Spleen (tissue), 11 donors: ENCODE results near the gene CHMP3. TPM values are rescaled to one million over a fixed set of nuclear protein-coding genes. Genes with fewer than 3 reads are reported as not detected.
A peak's percentile ranks its signal among the peaks of the same experiment; 100 is the strongest.

ENCODE experiments used
- DNase-seq: peaks from one replicate; pipeline ENCODE4 v3.0.0-alpha.2; 2020
- H3K27ac ChIP-seq, 8 donors: fragments of 200-600 bp; sonication (generic) in 7 of 8; 1 replicate in 4 of 8; 2 replicates in 4 of 8; pipeline versions ENCODE4 v1.5.0 to v1.8.0; 2016 to 2021; ENCODE audit warnings: inconsistent platforms in 4 of 8, mild to moderate bottlenecking in 4 of 8, moderate library complexity in 1 of 8
- H3K27me3 ChIP-seq, 7 donors: fragments of 200-600 bp; sonication (generic) in 6 of 7; replicated peaks in 1 of 7; 1 replicate in 4 of 7; 2 replicates in 3 of 7; pipeline versions ENCODE4 v1.5.0 to v1.8.0; 2016 to 2021; ENCODE audit warnings: inconsistent platforms in 3 of 7, mild to moderate bottlenecking in 1 of 7
- H3K36me3 ChIP-seq, 6 donors: fragments of 200-600 bp; sonication (generic) in 5 of 6; 1 replicate in 4 of 6; 2 replicates in 2 of 6; pipeline versions ENCODE4 v1.5.0 to v1.8.0; 2016 to 2021; ENCODE audit warnings: inconsistent platforms in 2 of 6
- H3K4me1 ChIP-seq, 6 donors: fragments of 200-600 bp; sonication (generic) in 5 of 6; 1 replicate in 3 of 6; 2 replicates in 3 of 6; pipeline versions ENCODE4 v1.5.0 to v1.8.0; 2016 to 2021; ENCODE audit warnings: inconsistent platforms in 3 of 6
- H3K4me3 ChIP-seq, 8 donors: fragments of 200-600 bp; sonication (generic) in 7 of 8; 1 replicate in 4 of 8; 2 replicates in 4 of 8; pipeline versions ENCODE4 v1.5.0 to v1.8.0; 2016 to 2021; ENCODE audit warnings: inconsistent platforms in 4 of 8, mild to moderate bottlenecking in 4 of 8, moderate library complexity in 2 of 8
- H3K9me3 ChIP-seq, 8 donors: fragments of 200-600 bp; sonication (generic) in 7 of 8; 1 replicate in 4 of 8; 2 replicates in 4 of 8; pipeline versions ENCODE4 v1.5.0 to v1.8.0; 2016 to 2021; ENCODE audit warnings: inconsistent platforms in 4 of 8
- CTCF ChIP-seq, 11 experiments: fragments of 200-600 bp in 7 of 11; fragments of 450-650 bp in 4 of 11; sonication (generic) in 4 of 11; IDR thresholded peaks in 8 of 11; conservative IDR thresholded peaks in 3 of 11; 1 replicate in 7 of 11; 2 replicates in 4 of 11; pipeline versions ENCODE4 v1.4.0 to v1.8.0; 2016 to 2021; ENCODE audit warnings: antibody characterized with exemption in 11 of 11, inconsistent platforms in 4 of 11, mild to moderate bottlenecking in 1 of 11
- POLR2A ChIP-seq, 3 donors: fragments of 450-650 bp; IDR thresholded peaks; one replicate each; pipeline ENCODE4 v1.5.1; 2017; ENCODE audit warnings: antibody characterized with exemption in 3 of 3, mild to moderate bottlenecking in 1 of 3
- POLR2AphosphoS5 ChIP-seq, 3 donors: sonication (generic); formaldehyde crosslinking; IDR thresholded peaks; one replicate each; pipeline ENCODE4 v1.5.1; 2017; ENCODE audit warnings: antibody characterized with exemption in 3 of 3
- WGBS, 5 donors: extraction: QIAGEN DNeasy Blood & Tissue Kit in 3 of 5; methylation state at CpG; one replicate each; pipeline versions ENCODE4 v1.1.5 to v1.1.7; 2013 to 2018; 5-methylcytosine and 5-hydroxymethylcytosine counted together
- intact Hi-C: fragments of 100-400 bp; cut with DNase I; formaldehyde crosslinking; loops from one replicate; pipeline ENCODE4 v1.15.0; 2023; ENCODE audit warnings: low total_unique reads
- polyA plus RNA-seq, 3 donors: library from polyadenylated mRNA; stranded (reverse); fragments of 200-250 nt; gene quantifications; one replicate each; pipeline ENCODE4 v1.2.1, GENCODE V29; 2013
- total RNA-seq, 7 donors: library from RNA; depleted of rRNA in 3 of 7; stranded (reverse); fragments of >200 nt in 3 of 7; fragmentation: NEBNext Ultra II Directional in 4 of 7; extraction: Animal tissue kit (Norgen Biotek cat#: 25700) in 4 of 7; gene quantifications; one replicate each; pipeline versions ENCODE4 v1.1.0 to v1.2.1, GENCODE V29; 2016 to 2021
- donor health status: healthy with polysubstance abuse.
- donor health status: DM: no; HTN: no; CAD: no; lungs with moderate emphysema.
- donor health status: DM: no; HTN: no; CAD: no.
- donor health status: Bipolar disorder and iron deficiency.
- donor health status: healthy.
- donor health status: DM: no; HTN: no; CAD: no.
- donor health status: DM: yes; HTN: yes; CAD: no.

The CHMP3 gene
- total and polyA plus RNA-seq, 10 donors, result 33.6 to 125 (median 79.3) TPM

GRCh38 chr2:86488561-86489250 is 74.5 kb downstream of the CHMP3 start:
- TF ChIP-seq CTCF (IDR thresholded peaks at IDR 0.05 in 8 of 11, conservative IDR thresholded peaks at IDR 0.05 in 3 of 11), result no peak
- peak in 1 of 3 donors; percentile 22 for TF ChIP-seq POLR2AphosphoS5 (IDR thresholded peaks at IDR 0.05)
- TF ChIP-seq POLR2A (IDR thresholded peaks at IDR 0.05), result no peak
- Histone ChIP-seq H3K36me3 (peaks cover 0 to 100% (median 94%) of the 10 kb centered on the region in 6 donors), H3K27me3 (no peaks in the 10 kb centered on the region), H3K4me3 (no peak overlapping the region), H3K9me3 (no peaks in the 10 kb centered on the region), H3K4me1 (no peaks in the 10 kb centered on the region), H3K27ac (no peak overlapping the region)
- 93 to 98% (median 96%) methylated on average over 7 of the region's 7 CpGs for WGBS, 5 donors
- DNase-seq, result no peak
- intact Hi-C loops, result no loop called here

- H3K4me1 ChIP-seq, result no peaks in the 10 kb centered on the region
- 93 to 98% (median 95%) methylated on average over 2 of the region's 2 CpGs for WGBS, 5 donors
- no peak overlapping the region for H3K4me3 ChIP-seq
- H3K9me3 ChIP-seq, result no peaks in the 10 kb centered on the region
- peaks cover 2 to 100% (median 95%) of the 10 kb centered on the region in 6 donors for H3K36me3 ChIP-seq
- no peaks in the 10 kb centered on the region for H3K27me3 ChIP-seq
- DNase-seq, result no peak
- intact Hi-C loops, result no loop called here
- TF ChIP-seq POLR2AphosphoS5 (IDR thresholded peaks at IDR 0.05) (no peak), CTCF (IDR thresholded peaks at IDR 0.05 in 8 of 11, conservative IDR thresholded peaks at IDR 0.05 in 3 of 11) (no peak), POLR2A (IDR thresholded peaks at IDR 0.05) (no peak)
- no peak overlapping the region for H3K27ac ChIP-seq
These were observed 76.2 kb downstream of the CHMP3 start for GRCh38 chr2:86487062-86487461.

GRCh38 chr2:86485802-86486201 is 77.4 kb downstream of the CHMP3 start:
- Histone ChIP-seq H3K4me3 (no peak overlapping the region), H3K4me1 (no peaks in the 10 kb centered on the region), H3K27me3 (no peaks in the 10 kb centered on the region), H3K27ac (no peak overlapping the region), H3K36me3 (peaks cover 2 to 100% (median 93%) of the 10 kb centered on the region in 6 donors), H3K9me3 (no peaks in the 10 kb centered on the region)
- whole genome bisulfite sequencing, 5 donors, result 85 to 99% (median 90%) methylated on average over 3 of the region's 3 CpGs
- no peak for DNase-seq
- TF ChIP-seq CTCF (IDR thresholded peaks at IDR 0.05 in 8 of 11, conservative IDR thresholded peaks at IDR 0.05 in 3 of 11) (no peak), POLR2AphosphoS5 (IDR thresholded peaks at IDR 0.05) (no peak), POLR2A (IDR thresholded peaks at IDR 0.05) (no peak)
- intact Hi-C loops, result no loop called here

- no peaks in the 10 kb centered on the region for H3K27me3 ChIP-seq
- no peaks in the 10 kb centered on the region for H3K9me3 ChIP-seq
- H3K4me3 ChIP-seq, result no peak overlapping the region
- no peak overlapping the region for H3K27ac ChIP-seq
- DNase-seq, result no peak
- intact Hi-C loops, result no loop called here
- TF ChIP-seq POLR2A (IDR thresholded peaks at IDR 0.05) (no peak), CTCF (IDR thresholded peaks at IDR 0.05 in 8 of 11, conservative IDR thresholded peaks at IDR 0.05 in 3 of 11) (no peak), POLR2AphosphoS5 (IDR thresholded peaks at IDR 0.05) (no peak)
- H3K36me3 ChIP-seq, result peaks cover 2 to 100% (median 94%) of the 10 kb centered on the region in 6 donors
- no peaks in the 10 kb centered on the region for H3K4me1 ChIP-seq
These were observed 78.1 kb downstream of the CHMP3 start for GRCh38 chr2:86485103-86485502.
